Neuron (in vitro differentiated cells): ENCODE measurements around the gene KCNH1.

Experiments used
- H2AFZ ChIP-seq: one replicate; pipeline ENCODE4 v1.6.1; 2013; ENCODE audit warnings: low read depth, mild to moderate bottlenecking, inconsistent platforms, low read length, moderate library complexity
- H3K27me3 ChIP-seq: one replicate; pipeline ENCODE4 v1.6.1; 2013; ENCODE audit warnings: low read length; ENCODE audit not compliant: insufficient read depth
- H3K36me3 ChIP-seq: one replicate; pipeline ENCODE4 v1.6.1; 2013; ENCODE audit warnings: low read length; ENCODE audit not compliant: insufficient read depth
- H3K4me1 ChIP-seq: one replicate; pipeline ENCODE4 v1.6.1; 2013; ENCODE audit warnings: low read length; ENCODE audit not compliant: insufficient read depth
- H3K4me3 ChIP-seq: 2 replicates; pipeline ENCODE4 v1.5.1; 2013; ENCODE audit warnings: mild to moderate bottlenecking, low read length, moderate library complexity
- H3K9me3 ChIP-seq: one replicate; pipeline ENCODE4 v1.6.1; 2013; ENCODE audit warnings: low read length

Gene KCNH1

DNA sequence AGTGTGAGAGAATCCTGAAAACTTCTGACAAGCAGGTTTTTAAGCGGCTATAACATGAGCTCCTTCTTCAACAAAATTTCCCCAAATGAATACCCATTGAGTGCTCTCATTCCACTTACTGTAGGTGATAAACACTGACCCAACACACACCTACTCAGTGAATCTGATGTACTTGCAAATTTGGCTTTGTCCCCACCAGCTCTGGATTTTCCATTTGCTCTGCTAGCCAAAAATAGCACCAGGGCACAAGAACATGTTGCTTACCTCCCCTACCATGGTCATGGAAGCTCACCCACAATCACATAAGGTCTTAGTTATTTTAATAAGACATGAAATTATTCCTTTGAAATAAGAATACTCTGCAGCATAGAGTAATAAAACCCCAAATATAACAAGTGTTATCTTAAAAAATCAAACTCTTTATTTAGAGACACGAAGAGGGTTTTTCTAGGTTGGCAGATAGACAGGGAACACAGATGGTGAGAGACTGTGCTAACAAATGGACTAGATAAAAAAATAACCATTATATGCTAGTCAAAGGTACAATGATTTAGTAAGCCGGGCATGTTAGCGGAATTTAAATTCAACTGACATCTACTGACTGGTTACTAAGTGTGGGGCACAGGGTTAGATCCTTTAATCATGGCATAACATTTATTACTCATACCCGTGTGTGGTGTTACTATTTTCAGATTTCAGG is 291.9 kb downstream of the KCNH1 start:
- H3K4me1 ChIP-seq: no peaks in the 10 kb centered on the region
- H3K27me3 ChIP-seq: no peaks in the 10 kb centered on the region
- H2AFZ ChIP-seq: no peak overlapping the region
- H3K9me3 ChIP-seq: no peaks in the 10 kb centered on the region
- H3K36me3 ChIP-seq: no peaks in the 10 kb centered on the region
- H3K4me3 ChIP-seq: no peak overlapping the region

DNA sequence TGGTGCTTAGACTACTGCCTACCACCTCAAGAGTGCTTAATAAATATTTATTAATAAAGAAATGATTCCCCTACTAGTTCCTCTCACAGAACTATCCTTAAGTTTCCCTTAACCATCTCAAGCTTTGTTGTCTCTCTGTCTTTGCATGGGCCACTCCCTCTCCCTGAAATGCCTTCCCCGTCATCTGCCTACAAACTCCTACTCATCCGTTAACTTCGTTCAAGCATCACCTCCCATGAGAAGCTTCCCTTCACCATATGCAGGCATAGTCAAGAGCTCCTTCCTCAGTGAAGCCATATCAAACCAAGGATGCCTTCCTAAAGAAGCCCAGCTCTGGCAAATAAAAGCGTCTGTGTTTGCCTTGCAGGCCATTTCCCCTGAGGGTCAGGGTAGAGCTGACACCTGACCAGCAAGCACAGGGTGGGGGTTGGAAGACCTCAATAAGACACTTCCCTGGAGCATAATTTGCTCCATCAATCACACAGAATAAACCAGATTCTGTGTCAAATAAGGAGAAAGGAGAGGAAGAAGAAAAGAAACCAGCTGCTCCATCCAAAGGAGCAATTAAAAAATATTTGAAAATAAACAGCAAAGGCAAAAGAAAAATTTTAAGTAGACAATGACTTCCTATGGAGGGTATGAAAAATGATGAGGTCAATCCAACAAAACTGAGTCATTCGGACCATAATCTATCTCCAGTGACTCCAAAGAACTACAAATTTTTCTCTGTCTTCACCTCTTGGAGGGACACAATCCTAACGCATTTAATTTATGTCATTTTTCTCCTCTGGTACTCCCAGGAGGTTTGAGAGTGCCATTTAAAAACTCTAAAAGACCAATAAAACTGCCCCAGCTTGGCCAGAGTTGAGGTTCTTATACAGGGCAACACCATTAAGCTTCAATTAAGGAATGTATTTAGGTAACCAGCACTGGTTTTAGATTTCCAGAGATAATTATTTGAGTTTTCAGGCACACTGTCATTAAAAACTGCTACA is 303.6 kb downstream of the KCNH1 start:
- H3K4me1 ChIP-seq: no peaks in the 10 kb centered on the region
- H3K36me3 ChIP-seq: no peaks in the 10 kb centered on the region
- H3K4me3 ChIP-seq: no peak overlapping the region
- H2AFZ ChIP-seq: no peak overlapping the region
- H3K9me3 ChIP-seq: no peaks in the 10 kb centered on the region
- no peaks in the 10 kb centered on the region for H3K27me3 ChIP-seq

GRCh38 chr1:210828996-210829596 is 304.9 kb downstream of the KCNH1 start:
- Histone ChIP-seq H3K36me3 (no peaks in the 10 kb centered on the region), H3K4me1 (no peaks in the 10 kb centered on the region), H2AFZ (no peak overlapping the region), H3K9me3 (no peaks in the 10 kb centered on the region), H3K4me3 (no peak overlapping the region), H3K27me3 (no peaks in the 10 kb centered on the region)

GRCh38 chr1:210827481-210827880 is 306.5 kb downstream of the KCNH1 start:
- Histone ChIP-seq H2AFZ (no peak overlapping the region), H3K36me3 (no peaks in the 10 kb centered on the region), H3K4me3 (no peak overlapping the region), H3K27me3 (no peaks in the 10 kb centered on the region), H3K9me3 (no peaks in the 10 kb centered on the region), H3K4me1 (no peaks in the 10 kb centered on the region)

DNA sequence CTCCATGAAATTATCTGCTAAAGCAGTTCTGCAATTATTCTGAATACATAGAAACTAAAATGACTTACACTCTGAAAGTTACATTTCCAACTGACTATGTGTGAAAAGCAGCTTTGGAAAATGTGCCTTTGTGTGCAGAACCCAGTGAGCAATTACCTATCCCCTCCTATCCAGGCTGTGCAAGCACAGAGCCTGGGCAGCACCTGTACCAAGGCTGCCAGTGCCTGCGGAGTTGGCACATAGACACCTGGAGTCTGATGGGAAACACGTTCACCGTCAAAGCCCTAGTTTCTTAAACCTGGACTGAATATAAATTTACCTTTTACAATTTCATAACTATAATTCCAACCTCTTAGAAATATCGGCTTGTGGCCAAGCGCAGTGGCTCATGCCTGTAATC is 307.3 kb downstream of the KCNH1 start:
- H3K9me3 ChIP-seq: no peaks in the 10 kb centered on the region
- H3K4me1 ChIP-seq: no peaks in the 10 kb centered on the region
- H2AFZ ChIP-seq: no peak overlapping the region
- H3K27me3 ChIP-seq: no peaks in the 10 kb centered on the region
- no peak overlapping the region for H3K4me3 ChIP-seq
- H3K36me3 ChIP-seq: no peaks in the 10 kb centered on the region

DNA sequence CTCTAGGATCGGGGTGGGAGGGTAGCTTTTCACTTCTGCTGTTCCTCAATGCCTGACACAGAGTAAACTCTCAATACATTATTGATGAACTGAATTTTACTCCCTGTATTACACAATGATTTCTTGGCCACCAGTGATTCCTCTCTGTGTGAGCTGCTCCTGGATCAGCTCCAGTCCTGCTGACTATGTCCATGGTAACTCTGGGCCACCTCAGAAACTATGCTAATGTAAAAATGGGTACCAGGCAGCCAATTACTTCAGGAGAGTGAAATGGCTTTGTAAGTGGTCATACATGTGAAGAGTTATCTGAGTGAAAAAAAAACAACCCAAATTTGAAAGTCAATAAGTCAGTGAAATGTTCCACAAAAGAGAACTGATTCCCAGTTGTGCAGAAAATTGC is 311.0 kb downstream of the KCNH1 start:
- Histone ChIP-seq H3K9me3 (no peaks in the 10 kb centered on the region), H3K27me3 (no peaks in the 10 kb centered on the region), H2AFZ (no peak overlapping the region), H3K36me3 (no peaks in the 10 kb centered on the region), H3K4me1 (no peaks in the 10 kb centered on the region), H3K4me3 (no peak overlapping the region)

DNA sequence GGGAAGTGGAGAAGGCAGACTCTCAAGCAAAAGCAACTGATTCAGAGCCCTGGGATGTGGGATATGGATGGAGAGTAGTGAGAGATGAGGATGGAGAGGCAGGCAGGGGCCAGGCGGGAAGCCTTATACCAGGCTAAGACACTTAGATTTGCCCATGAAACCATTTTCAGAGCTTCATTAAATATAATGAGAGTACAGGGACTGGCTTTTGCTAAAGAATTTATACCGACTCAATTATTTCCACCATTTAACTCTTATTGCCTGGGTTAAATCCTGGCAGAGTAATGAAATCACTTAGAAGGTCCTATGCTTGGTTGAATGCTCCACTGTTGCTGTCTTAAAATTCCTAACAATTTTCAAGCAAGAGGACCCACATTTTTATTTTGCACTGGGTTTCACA is 311.7 kb downstream of the KCNH1 start:
- Histone ChIP-seq H3K27me3 (no peaks in the 10 kb centered on the region), H2AFZ (no peak overlapping the region), H3K36me3 (no peaks in the 10 kb centered on the region), H3K9me3 (no peaks in the 10 kb centered on the region), H3K4me1 (no peaks in the 10 kb centered on the region), H3K4me3 (no peak overlapping the region)

DNA sequence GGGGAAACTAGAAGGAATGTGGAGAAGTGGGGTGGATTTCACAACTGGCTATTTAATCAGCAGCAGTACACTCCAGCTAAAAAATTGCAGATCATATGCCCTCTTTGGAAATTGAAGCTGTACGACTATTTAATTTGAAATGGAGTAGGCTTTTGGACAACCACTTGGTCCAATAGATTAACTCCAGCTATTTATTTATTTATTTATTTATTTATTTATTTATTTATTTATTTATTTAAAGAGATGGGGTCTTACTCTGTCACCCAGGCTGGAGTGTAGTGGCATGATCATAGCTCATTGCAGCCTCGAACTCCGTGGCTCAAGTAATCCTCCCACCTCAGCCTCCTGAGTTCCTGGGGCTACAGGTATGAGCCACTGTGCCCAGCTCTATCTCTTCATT is 312.3 kb downstream of the KCNH1 start:
- Histone ChIP-seq H3K36me3 (no peaks in the 10 kb centered on the region), H2AFZ (no peak overlapping the region), H3K9me3 (no peaks in the 10 kb centered on the region)

DNA sequence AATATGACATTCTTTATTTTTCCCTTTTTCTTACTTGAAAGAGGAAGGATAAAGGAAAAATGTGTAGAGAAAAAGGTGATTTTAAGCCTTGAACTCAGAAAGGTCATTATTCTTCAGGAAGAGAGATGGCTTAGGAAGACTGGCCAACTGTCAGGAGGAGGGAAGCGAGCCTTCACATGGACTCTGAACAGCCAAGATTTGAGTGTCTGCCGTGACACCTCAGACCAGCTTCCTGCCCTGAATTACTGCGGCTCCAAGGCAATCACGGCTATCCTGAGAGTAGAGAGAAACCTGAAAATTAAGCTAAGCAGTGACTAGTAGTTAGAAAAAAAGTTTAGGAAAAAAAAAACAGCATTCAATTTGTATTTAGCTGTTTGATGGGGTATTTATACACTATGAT is 314.7 kb downstream of the KCNH1 start:
- no peaks in the 10 kb centered on the region for H3K36me3 ChIP-seq
- H3K9me3 ChIP-seq: no peaks in the 10 kb centered on the region
- no peaks in the 10 kb centered on the region for H3K27me3 ChIP-seq
- no peak overlapping the region for H2AFZ ChIP-seq
- no peak overlapping the region for H3K4me3 ChIP-seq
- H3K4me1 ChIP-seq: peaks cover 4% of the 10 kb centered on the region

More for the DNA sequence above, 312.3 kb downstream of the KCNH1 start:
- no peaks in the 10 kb centered on the region for H3K27me3 ChIP-seq
- no peaks in the 10 kb centered on the region for H3K4me1 ChIP-seq
- no peak overlapping the region for H3K4me3 ChIP-seq

DNA sequence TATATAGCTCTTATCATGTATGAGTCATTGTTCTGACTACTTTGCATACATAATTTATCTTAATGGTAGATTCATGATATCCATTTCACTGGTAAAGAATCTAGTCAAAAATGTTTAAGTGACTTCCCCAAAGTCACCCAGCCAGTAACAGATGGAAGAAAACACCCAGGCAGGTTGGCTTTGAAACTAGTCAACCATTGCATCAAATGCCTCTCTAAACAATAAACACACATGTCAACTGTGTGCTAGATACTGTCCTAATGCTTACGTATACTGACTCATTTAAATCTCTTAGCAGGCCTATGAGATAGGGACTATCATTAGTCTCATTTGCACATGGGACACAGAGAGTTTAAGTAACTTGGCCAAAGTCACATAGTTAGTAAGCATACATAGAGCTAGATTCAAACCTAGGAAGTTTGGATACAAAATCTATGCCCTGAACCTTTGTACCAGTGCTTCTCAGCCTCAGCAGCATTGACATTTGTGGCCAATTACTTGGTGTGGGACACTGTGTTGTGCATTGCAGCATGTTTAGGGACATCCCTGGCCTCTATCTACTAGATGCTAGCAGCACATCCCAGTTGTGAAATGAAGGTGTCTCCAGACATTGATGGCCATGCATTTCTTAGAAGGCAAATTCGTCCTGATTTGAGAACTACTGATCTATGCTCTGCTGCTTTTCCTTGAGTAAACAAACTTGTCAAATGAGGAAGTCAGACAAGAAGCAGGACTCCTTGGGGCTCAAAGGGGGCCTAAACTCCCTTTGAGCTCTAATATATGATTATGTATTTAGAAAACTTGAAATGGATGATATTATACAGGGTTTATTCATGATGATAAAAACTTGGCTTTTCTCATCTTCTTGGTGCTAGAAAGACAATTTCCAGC is 316.3 kb downstream of the KCNH1 start:
- Histone ChIP-seq H3K9me3 (no peaks in the 10 kb centered on the region), H3K4me1 (peaks cover 4% of the 10 kb centered on the region)

GRCh38 chr1:210815641-210816550 is 318.1 kb downstream of the KCNH1 start:
- no peak overlapping the region for H3K4me3 ChIP-seq
- H3K4me1 ChIP-seq: peaks cover 4% of the 10 kb centered on the region
- H3K9me3 ChIP-seq: no peaks in the 10 kb centered on the region
- no peaks in the 10 kb centered on the region for H3K36me3 ChIP-seq
- no peak overlapping the region for H2AFZ ChIP-seq
- H3K27me3 ChIP-seq: no peaks in the 10 kb centered on the region

More for the DNA sequence above, 316.3 kb downstream of the KCNH1 start:
- Histone ChIP-seq H3K36me3 (no peaks in the 10 kb centered on the region), H3K4me3 (no peak overlapping the region), H3K27me3 (no peaks in the 10 kb centered on the region), H2AFZ (no peak overlapping the region)
